ENCODE results near the gene MCAM. TPM values are rescaled to one million over a fixed set of nuclear protein-coding genes. Genes with fewer than 3 reads are reported as not detected.

MCAM gene
- total and polyA plus RNA-seq, 7 donors, result 15.4 to 71.1 (median 27.4) TPM

- ATAC-seq, result no peak
- DNase-seq, result no peak
- Histone ChIP-seq H3K27ac (peak overlapping the region; percentile 89), H3K4me3 (no peak overlapping the region), H3K4me1 (peaks cover 40% of the 10 kb centered on the region), H3K9me3 (no peaks in the 10 kb centered on the region), H3K36me3 (ENCODE audit: insufficient read depth in 1 of 2, low read depth in 1 of 2) (peaks cover 2 to 60% of the 10 kb centered on the region in 2 donors), H3K27me3 (ENCODE audit: insufficient read depth in 3 of 3, low read length in 2 of 3) (no peaks in the 10 kb centered on the region)
- no peak for TF ChIP-seq CTCF (IDR thresholded peaks at IDR 0.05)
- intact Hi-C loops (cut with DNase I), result no loop called here
- 61 to 67% (median 65%) methylated on average over 5 of the region's 5 CpGs for WGBS, 3 donors
Observed at GRCh38 chr11:119307974-119308373, 9.0 kb downstream of the MCAM start.

- DNase-seq (no peak), ATAC-seq (peak in 1 of 4 donors; percentile 27)
- Histone ChIP-seq H3K4me3 (no peak overlapping the region), H3K27me3 (ENCODE audit: insufficient read depth in 3 of 3, low read length in 2 of 3) (no peaks in the 10 kb centered on the region), H3K9me3 (no peaks in the 10 kb centered on the region), H3K4me1 (peaks cover 48% of the 10 kb centered on the region), H3K27ac (peak overlapping the region; percentile 89), H3K36me3 (ENCODE audit: insufficient read depth in 1 of 2, low read depth in 1 of 2) (peaks cover 0 to 57% of the 10 kb centered on the region in 2 donors)
- WGBS, 3 donors, result 53 to 73% (median 71%) methylated on average over 1 of the region's 1 CpG
- peak; percentile 27 for TF ChIP-seq CTCF (IDR thresholded peaks at IDR 0.05)
- intact Hi-C loops (cut with DNase I), result no loop called here
Observed at GRCh38 chr11:119307219-119307618, 9.7 kb downstream of the MCAM start.

GRCh38 chr11:119306373-119306890 lies 10.5 kb downstream of the MCAM start:
- Histone ChIP-seq H3K4me1 (peaks cover 56% of the 10 kb centered on the region), H3K36me3 (ENCODE audit: insufficient read depth in 1 of 2, low read depth in 1 of 2) (peaks cover 0 to 55% of the 10 kb centered on the region in 2 donors), H3K27me3 (ENCODE audit: insufficient read depth in 3 of 3, low read length in 2 of 3) (no peaks in the 10 kb centered on the region), H3K9me3 (no peaks in the 10 kb centered on the region), H3K27ac (peak overlapping the region; percentile 89), H3K4me3 (no peak overlapping the region)
- TF ChIP-seq CTCF (IDR thresholded peaks at IDR 0.05), result no peak
- DNase-seq (peak; percentile 47 to 68), ATAC-seq (peak; percentile 51 to 85 (median 80))
- intact Hi-C loops (cut with DNase I), result no loop called here
- WGBS, 3 donors, result 44 to 73% (median 55%) methylated on average over 5 of the region's 5 CpGs

GRCh38 chr11:119305556-119306372 lies 11.2 kb downstream of the MCAM start:
- 70 to 87% (median 86%) methylated on average over 7 of the region's 7 CpGs for WGBS, 3 donors
- DNase-seq (no peak), ATAC-seq (peak; percentile 43 to 55 (median 48))
- Histone ChIP-seq H3K4me3 (no peak overlapping the region), H3K27ac (peak overlapping the region; percentile 89), H3K4me1 (peaks cover 62% of the 10 kb centered on the region), H3K9me3 (no peaks in the 10 kb centered on the region), H3K36me3 (ENCODE audit: insufficient read depth in 1 of 2, low read depth in 1 of 2) (peaks cover 0 to 48% of the 10 kb centered on the region in 2 donors), H3K27me3 (ENCODE audit: insufficient read depth in 3 of 3, low read length in 2 of 3) (no peaks in the 10 kb centered on the region)
- intact Hi-C loops (cut with DNase I), result no loop called here
- no peak for TF ChIP-seq CTCF (IDR thresholded peaks at IDR 0.05)

All from psoas muscle (tissue), 8 donors.